Ecto neural progenitor cell (in vitro differentiated cells): ENCODE data around the gene OBSCN.
A peak's percentile ranks its signal among the peaks of the same experiment; 100 is the strongest.

Experiments used
- DNase-seq: peaks from one replicate; pipeline ENCODE4 v3.0.0-alpha.2; 2018; ENCODE audit warnings: low spot score

The OBSCN gene

DNA sequence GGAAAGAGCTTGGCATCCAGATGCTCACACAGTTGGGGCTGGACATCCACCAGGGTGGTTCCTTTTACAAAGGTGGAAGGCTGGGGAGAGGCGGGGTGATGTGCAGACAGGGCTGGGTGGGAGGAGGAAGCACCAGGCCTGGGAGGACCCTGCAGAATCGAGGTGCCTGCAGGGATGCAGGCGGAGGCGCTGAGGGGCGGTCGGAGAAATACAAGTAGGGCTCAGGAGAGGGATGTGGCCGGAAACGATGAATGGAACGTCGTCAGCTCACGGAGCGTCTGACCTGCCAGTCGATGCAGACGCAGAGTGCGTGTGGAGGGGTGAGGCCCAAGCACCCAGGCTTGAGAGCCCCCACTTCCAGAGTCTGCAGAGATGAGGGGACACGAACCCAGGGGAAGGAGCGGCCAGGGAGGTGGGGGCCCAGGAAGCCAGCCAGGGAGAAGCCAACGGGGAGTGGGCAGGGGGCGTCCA, 135.4 kb downstream of the OBSCN start:
- DNase-seq: no peak

DNA sequence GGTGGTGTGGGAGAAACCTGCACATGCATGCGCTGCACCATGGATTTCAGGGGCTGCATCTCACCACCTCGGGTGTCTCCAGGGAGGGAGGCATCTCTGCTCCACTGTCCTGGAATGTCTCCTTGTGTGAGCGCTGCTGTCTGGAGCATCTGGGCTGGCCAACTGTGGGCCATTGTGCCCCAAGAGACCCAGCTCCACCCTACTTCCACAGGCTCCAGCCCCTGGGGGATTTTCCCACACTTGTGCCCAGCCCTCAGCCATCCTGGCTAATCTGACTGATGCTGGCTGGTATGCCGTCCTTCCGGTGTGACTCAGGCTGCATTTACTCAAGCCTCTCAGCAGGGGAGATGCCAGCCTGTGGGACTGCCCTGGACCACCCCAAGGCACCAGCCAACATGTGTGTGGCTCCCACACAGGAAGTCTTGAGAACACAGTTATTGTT, 136.8 kb downstream of the OBSCN start:
- DNase-seq: peak; percentile 39

- peak; percentile 27 for DNase-seq
Measured at GRCh38 chr1:228345201-228345930, 137.5 kb downstream of the OBSCN start.

GRCh38 chr1:228346731-228347130, 138.9 kb downstream of the OBSCN start:
- no peak for DNase-seq

GRCh38 chr1:228347181-228347580, 139.3 kb downstream of the OBSCN start:
- DNase-seq: no peak

GRCh38 chr1:228348708-228349467, 141.0 kb downstream of the OBSCN start:
- DNase-seq: no peak

DNA sequence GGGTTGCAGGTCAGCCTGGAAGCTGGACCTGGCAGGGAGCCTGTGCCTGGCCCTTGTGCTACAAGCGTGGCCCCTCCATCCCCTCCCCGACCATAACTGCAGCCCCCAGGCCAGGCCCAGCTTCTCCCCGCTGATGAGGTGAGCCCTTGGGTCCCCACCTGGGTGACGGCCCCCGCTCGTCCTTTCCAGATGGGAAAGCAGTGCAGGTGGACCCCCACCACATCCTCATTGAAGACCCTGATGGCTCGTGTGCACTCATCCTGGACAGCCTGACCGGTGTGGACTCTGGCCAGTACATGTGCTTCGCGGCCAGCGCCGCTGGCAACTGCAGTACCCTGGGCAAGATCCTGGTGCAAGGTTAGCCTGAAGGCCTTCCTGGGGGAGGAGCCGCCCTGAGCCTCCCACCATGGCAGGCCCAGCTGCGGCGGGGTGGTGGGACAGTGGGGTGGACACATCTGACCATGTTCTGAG, 141.9 kb downstream of the OBSCN start:
- DNase-seq: no peak

DNA sequence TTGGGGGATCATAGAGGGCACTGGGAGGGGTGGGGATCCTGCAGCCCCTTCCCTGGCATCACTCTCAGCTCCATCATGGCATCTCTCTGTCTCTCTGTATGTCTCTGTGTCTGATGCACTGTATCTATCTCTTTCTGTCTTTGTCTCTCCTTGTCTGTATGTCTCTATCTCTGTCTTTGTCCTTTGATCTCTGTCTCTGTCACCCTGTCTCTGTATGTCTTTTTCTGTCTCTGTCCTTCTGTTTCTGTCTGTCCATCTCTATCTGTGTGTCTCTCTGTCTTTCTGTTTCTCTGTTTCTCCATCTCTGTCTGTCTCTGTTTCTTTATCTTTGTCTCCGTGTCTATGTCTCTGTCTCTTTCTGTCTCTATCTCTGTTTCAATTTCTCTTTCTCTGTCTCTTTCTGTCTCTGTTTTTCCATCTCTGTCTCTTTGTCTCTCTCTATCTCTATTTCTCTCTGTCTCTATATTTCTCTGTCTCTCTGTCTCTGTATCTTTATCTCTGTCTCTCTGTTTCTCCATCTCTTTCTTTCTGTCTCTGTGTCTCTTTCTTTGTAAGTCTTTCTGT, 142.4 kb downstream of the OBSCN start:
- no peak for DNase-seq

- DNase-seq: no peak
Measured at GRCh38 chr1:228350831-228351781, 143.3 kb downstream of the OBSCN start.

- no peak for DNase-seq
Measured at GRCh38 chr1:228351850-228352249, 144.0 kb downstream of the OBSCN start.

DNA sequence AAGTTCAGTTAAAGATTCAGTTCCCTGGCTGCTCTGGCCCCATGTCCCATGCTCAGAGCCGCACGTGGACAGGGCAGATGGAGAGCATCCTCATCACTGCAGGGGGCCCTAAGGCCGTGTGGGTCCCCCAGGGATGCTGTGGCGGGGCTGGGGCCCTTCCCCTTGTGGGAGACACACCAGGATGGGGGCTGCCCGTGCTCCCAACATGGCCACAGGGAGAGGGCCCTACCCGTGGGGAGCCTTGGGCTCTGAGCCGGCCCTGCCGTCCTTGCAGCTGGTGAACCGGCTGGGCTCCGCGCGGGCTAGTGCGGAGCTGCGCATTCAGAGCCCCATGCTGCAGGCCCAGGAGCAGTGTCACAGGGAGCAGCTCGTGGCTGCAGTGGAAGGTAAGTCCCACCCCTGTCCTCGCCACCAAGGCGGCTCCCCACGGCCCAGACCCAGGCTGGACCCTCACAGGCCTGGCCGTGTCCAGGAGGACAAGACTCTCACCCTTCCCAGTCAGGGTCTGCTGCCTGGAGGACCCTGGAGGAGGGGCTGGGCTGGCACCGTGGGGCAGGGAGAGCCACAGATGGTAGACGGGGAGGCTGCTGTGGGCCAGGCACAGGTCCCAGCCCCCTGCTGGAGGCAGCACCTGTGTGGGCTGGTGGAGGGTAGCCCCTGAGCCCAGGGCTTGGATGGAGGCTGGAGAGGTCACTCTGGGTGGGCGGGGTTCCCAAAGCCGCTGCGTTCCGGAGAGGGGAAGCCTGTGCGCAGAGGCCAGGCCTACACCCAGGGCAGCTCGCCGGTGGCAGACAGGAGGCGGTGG, 145.0 kb downstream of the OBSCN start:
- no peak for DNase-seq

GRCh38 chr1:228353601-228354371, 145.9 kb downstream of the OBSCN start:
- no peak for DNase-seq

GRCh38 chr1:228354390-228355320, 146.8 kb downstream of the OBSCN start:
- no peak for DNase-seq

GRCh38 chr1:228356897-228357680, 149.2 kb downstream of the OBSCN start:
- no peak for DNase-seq

GRCh38 chr1:228358039-228358763, 150.4 kb downstream of the OBSCN start:
- DNase-seq: no peak

DNA sequence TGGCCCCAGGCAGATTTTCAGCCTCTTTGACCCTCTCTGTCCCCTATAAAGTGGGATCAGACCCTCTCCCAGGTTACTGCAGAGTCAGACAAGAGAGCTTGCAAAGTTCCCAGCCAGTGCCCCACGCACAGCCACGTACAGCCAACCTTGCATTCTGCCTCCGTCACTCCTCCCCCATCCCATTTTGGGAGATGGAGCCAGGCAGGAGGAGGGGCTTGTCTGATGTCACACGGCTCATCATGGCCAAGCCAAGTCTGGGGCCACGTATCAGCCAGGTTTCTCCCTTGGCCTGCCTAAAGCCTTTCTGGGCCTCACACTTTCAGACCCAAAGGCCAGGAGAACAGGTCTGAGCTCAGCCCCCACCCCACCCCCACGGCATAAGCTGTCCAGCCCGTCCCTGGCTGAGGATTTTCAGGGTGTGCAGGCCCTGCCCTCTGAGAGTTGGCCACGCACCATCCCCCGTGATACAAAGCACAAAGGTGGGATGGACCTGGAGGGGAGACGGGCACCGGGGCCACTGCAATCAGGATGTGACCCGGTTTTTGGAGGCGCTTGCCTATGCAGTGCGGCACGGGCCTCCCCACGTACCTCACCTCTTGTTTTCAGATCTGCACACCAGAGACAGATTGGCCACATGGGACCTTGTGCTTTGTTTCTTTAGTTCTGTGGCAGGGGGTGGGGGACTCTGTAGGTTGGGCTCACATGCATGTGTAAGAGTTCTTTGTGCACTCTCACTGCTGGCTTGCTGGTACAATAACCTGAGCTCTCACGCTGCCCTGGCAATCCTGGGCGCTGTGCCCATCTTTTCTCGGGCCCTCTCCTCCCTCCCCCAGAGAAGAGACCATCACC, 151.1 kb downstream of the OBSCN start:
- no peak for DNase-seq
